ENCODE measurements around the gene RSRC1.

DNA sequence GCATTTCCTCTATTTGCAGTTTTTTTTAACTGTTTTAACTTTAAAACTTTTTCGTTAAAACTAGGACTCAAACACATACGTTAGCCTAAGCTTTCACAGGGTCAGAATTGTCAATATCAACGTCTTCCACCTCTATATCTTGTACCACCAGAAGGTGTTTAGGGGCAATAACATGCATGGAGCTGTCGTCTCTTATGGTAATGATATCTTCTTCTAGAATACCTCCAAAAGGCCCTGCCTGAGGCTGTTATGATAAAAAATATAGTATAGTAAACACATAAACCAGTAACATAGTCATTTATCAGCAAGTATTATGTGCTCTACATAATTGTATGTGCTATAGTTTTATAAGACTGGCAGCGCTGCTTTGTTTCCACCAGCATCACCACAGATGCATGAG lies 384.8 kb downstream of the RSRC1 start:
- TF ChIP-seq EZH2 (IDR thresholded peaks at IDR 0.05; ENCODE audit: insufficient read depth, low read length): no peak
- TF ChIP-seq, protein P1, sequence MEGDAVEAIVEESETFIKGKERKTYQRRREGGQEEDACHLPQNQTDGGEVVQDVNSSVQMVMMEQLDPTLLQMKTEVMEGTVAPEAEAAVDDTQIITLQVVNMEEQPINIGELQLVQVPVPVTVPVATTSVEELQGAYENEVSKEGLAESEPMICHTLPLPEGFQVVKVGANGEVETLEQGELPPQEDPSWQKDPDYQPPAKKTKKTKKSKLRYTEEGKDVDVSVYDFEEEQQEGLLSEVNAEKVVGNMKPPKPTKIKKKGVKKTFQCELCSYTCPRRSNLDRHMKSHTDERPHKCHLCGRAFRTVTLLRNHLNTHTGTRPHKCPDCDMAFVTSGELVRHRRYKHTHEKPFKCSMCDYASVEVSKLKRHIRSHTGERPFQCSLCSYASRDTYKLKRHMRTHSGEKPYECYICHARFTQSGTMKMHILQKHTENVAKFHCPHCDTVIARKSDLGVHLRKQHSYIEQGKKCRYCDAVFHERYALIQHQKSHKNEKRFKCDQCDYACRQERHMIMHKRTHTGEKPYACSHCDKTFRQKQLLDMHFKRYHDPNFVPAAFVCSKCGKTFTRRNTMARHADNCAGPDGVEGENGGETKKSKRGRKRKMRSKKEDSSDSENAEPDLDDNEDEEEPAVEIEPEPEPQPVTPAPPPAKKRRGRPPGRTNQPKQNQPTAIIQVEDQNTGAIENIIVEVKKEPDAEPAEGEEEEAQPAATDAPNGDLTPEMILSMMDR (IDR thresholded peaks at IDR 0.05; ENCODE audit: insufficient read depth, low read depth, low read length): no peak

Measured in astrocyte (in vitro differentiated cells and primary cell).